Caco-2 (cell line): ENCODE data around the gene APOM. TPM values are rescaled to one million over a fixed set of nuclear protein-coding genes. Genes with fewer than 3 reads are reported as not detected.

Source experiments
- BruUV-seq: library from RNA; stranded (reverse); fragments of 400-500 nt; replicated peaks from 2 replicates; lab custom pipeline; 2021; lab: Mats Ljungman, UMichigan
- CTCF ChIA-PET: fragments of 300-600 bp; sonication (Branson Sonifier 250); formaldehyde crosslinking; loops from one replicate; lab custom pipeline; 2022; ENCODE audit warnings: antibody characterized with exemption; lab: Charles Lee
- POLR2A ChIA-PET: fragments of 300-600 bp; sonication (Branson Sonifier 250); formaldehyde crosslinking; loops from one replicate; lab custom pipeline; 2022; ENCODE audit warnings: antibody characterized with exemption; lab: Charles Lee
- DNase-seq, 2 experiments: peaks; one replicate each; pipeline versions ENCODE4 v3.0.0 to v3.0.0-alpha.2; 2020 to 2022
- H3K27me3 ChIP-seq: replicated peaks from 2 replicates; pipeline ENCODE4 v1.6.0; 2011; ENCODE audit warnings: low read length; ENCODE audit not compliant: control insufficient read depth, insufficient read depth
- H3K36me3 ChIP-seq: 2 replicates; pipeline ENCODE4 v1.5.1; 2011; ENCODE audit warnings: low read length; ENCODE audit not compliant: control insufficient read depth, insufficient read depth
- H3K4me1 ChIP-seq: fragments of 250-450 bp; sonication (Bioruptor Pico); 2 replicates; pipeline ENCODE4 v1.5.1; 2020; ENCODE audit warnings: mild to moderate bottlenecking
- H3K4me3 ChIP-seq: 2 replicates; pipeline ENCODE4 v1.5.1; 2011; ENCODE audit warnings: low read depth, mild to moderate bottlenecking, control low read depth, low read length
- H3K9me3 ChIP-seq: fragments of 250-450 bp; sonication (Bioruptor Pico); 2 replicates; pipeline ENCODE4 v1.5.1; 2020; ENCODE audit warnings: mild to moderate bottlenecking, moderate library complexity
- H3K27ac Mint-ChIP-seq: one replicate; pipeline ENCODE4 v1.8.0; 2022; ENCODE audit warnings: mixed read lengths; ENCODE audit not compliant: unreplicated experiment
- H3K27me3 Mint-ChIP-seq: one replicate; pipeline ENCODE4 v1.8.0; 2022; ENCODE audit warnings: mixed read lengths; ENCODE audit not compliant: insufficient read depth, unreplicated experiment
- H3K36me3 Mint-ChIP-seq: one replicate; pipeline ENCODE4 v1.8.0; 2022; ENCODE audit warnings: mild to moderate bottlenecking, mixed read lengths; ENCODE audit not compliant: insufficient read depth, unreplicated experiment
- H3K4me1 Mint-ChIP-seq: one replicate; pipeline ENCODE4 v1.8.0; 2022; ENCODE audit warnings: low read depth, mixed read lengths; ENCODE audit not compliant: unreplicated experiment
- H3K4me3 Mint-ChIP-seq: one replicate; pipeline ENCODE4 v1.8.0; 2022; ENCODE audit warnings: mild to moderate bottlenecking, moderate library complexity, mixed read lengths; ENCODE audit not compliant: unreplicated experiment
- H3K9me3 Mint-ChIP-seq: one replicate; pipeline ENCODE4 v1.8.0; 2022; ENCODE audit warnings: mixed read lengths; ENCODE audit not compliant: unreplicated experiment
- intact Hi-C: fragments of 100-400 bp; cut with micrococcal nuclease; formaldehyde crosslinking; loops from one replicate; pipeline ENCODE4 v1.10.0; 2022; ENCODE audit not compliant: unreplicated experiment
- total RNA-seq: library from RNA; stranded (reverse); gene quantifications from 2 replicates; pipeline ENCODE4 v1.2.3, GENCODE V29; 2022
- TF ChIP-seq, protein P1 (sequence below), 2 experiments: fragments of 200-600 bp in 1 of 2; IDR thresholded peaks; 1 replicate in 1 of 2; 2 replicates in 1 of 2; pipeline versions ENCODE4 v1.5.1 to v1.8.0; 2011 to 2022; ENCODE audit warnings: antibody characterized with exemption in 1 of 2, control low read depth in 1 of 2, inconsistent platforms in 1 of 2, low read depth in 1 of 2, low read length in 1 of 2, mild to moderate bottlenecking in 1 of 2, moderate library complexity in 1 of 2; ENCODE audit not compliant: insufficient read depth in 1 of 2, severe bottlenecking in 1 of 2, unreplicated experiment in 1 of 2

Gene APOM
- total RNA-seq, 1 experiment from 2014 or later: 15.8 TPM

DNA sequence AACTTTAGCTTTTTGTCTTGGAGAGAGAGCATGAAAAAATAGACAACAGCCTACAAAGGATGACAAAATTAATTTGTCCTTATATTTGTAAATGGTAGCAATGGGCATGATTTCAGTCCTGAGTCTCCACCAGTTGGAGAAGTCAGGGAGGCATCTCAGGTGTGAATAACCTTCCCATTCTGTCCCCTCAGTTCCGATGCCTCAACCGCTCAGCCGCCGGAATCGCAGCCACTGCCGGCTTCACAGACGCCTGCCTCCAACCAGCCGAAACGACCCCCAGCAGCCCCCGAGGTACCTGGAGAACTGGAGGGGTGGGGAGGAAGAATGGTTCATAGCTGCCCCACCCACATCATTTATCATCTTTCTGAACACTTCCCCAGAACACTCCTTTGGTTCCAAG lies 31.6 kb upstream of the APOM start:
- Mint-ChIP-seq H3K4me1 (peaks cover 12% of the 10 kb centered on the region), H3K27me3 (no peaks in the 10 kb centered on the region), H3K36me3 (peaks cover 81% of the 10 kb centered on the region), H3K27ac (no peak overlapping the region), H3K4me3 (no peak overlapping the region), H3K9me3 (no peaks in the 10 kb centered on the region)
- no TSS peak for BruUV-seq
- intact Hi-C loops: no loop called here
- ChIA-PET POLR2A (no interaction called here), CTCF (no interaction called here)
- Histone ChIP-seq H3K4me1 (peaks cover 9% of the 10 kb centered on the region), H3K27me3 (no peaks in the 10 kb centered on the region), H3K9me3 (no peaks in the 10 kb centered on the region), H3K36me3 (peaks cover 25% of the 10 kb centered on the region), H3K4me3 (no peak overlapping the region)
- TF ChIP-seq, protein P1, sequence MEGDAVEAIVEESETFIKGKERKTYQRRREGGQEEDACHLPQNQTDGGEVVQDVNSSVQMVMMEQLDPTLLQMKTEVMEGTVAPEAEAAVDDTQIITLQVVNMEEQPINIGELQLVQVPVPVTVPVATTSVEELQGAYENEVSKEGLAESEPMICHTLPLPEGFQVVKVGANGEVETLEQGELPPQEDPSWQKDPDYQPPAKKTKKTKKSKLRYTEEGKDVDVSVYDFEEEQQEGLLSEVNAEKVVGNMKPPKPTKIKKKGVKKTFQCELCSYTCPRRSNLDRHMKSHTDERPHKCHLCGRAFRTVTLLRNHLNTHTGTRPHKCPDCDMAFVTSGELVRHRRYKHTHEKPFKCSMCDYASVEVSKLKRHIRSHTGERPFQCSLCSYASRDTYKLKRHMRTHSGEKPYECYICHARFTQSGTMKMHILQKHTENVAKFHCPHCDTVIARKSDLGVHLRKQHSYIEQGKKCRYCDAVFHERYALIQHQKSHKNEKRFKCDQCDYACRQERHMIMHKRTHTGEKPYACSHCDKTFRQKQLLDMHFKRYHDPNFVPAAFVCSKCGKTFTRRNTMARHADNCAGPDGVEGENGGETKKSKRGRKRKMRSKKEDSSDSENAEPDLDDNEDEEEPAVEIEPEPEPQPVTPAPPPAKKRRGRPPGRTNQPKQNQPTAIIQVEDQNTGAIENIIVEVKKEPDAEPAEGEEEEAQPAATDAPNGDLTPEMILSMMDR (IDR thresholded peaks at IDR 0.05; ENCODE audit: insufficient read depth in 1 of 2, low read depth in 1 of 2, low read length in 1 of 2, severe bottlenecking in 1 of 2, unreplicated experiment in 1 of 2): no peak
- no peak for DNase-seq

DNA sequence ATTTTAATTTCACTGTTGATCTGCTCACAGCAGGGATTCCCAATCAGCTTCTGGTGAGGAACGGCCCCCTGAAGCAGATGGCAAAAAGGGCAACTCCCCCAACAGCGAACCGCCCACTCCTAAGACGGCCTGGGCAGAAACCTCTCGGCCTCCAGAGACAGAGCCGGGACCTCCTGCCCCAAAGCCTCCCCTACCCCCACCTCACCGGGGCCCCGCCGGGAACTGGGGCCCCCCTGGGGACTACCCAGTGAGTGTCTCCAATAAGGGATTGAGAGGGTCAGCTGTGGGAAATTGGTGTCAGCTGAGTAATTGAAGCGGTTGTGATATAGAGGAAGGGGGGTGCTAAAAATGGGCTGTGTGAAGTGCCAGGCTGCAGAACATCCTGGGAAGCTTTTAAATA lies 28.7 kb upstream of the APOM start:
- Mint-ChIP-seq H3K9me3 (no peaks in the 10 kb centered on the region), H3K27me3 (no peaks in the 10 kb centered on the region), H3K4me1 (peaks cover 8% of the 10 kb centered on the region), H3K4me3 (no peak overlapping the region), H3K36me3 (peaks cover 90% of the 10 kb centered on the region), H3K27ac (no peak overlapping the region)
- CTCF ChIA-PET: interaction anchor here (0.6 kb wide), 1 partner anchor 908 kb away, joined by 3 read pairs; no protein-coding TSS in a partner anchor
- no TSS peak for BruUV-seq
- POLR2A ChIA-PET: no interaction called here
- H3K4me3 ChIP-seq: no peak overlapping the region
- peaks cover 9% of the 10 kb centered on the region for H3K4me1 ChIP-seq
- H3K27me3 ChIP-seq: no peaks in the 10 kb centered on the region
- H3K9me3 ChIP-seq: no peaks in the 10 kb centered on the region
- intact Hi-C loops: no loop called here
- TF ChIP-seq, protein P1 (IDR thresholded peaks at IDR 0.05; ENCODE audit: insufficient read depth in 1 of 2, low read depth in 1 of 2, low read length in 1 of 2, severe bottlenecking in 1 of 2, unreplicated experiment in 1 of 2): no peak
- DNase-seq: no peak
- H3K36me3 ChIP-seq: peaks cover 25% of the 10 kb centered on the region

DNA sequence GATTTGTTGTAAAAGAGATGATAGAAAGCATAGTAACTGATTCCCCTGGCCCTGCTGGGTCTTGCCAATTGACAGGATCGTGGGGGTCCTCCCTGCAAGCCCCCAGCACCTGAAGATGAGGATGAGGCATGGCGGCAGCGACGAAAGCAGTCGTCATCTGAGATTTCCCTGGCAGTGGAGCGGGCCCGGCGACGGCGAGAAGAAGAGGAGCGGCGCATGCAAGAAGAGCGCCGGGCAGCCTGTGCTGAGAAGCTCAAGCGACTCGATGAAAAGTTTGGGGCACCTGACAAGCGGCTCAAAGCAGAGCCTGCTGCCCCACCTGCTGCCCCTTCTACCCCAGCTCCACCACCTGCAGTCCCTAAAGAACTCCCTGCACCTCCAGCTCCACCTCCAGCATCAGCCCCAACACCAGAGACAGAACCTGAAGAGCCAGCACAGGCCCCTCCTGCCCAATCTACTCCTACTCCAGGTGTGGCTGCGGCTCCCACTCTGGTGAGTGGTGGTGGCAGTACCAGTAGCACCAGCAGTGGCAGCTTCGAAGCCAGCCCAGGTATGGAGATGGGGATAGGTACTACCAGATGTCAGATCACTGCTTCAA lies 27.9 kb upstream of the APOM start:
- Mint-ChIP-seq H3K27me3 (no peaks in the 10 kb centered on the region), H3K36me3 (peaks cover 90% of the 10 kb centered on the region), H3K27ac (no peak overlapping the region), H3K4me1 (no peaks in the 10 kb centered on the region), H3K4me3 (no peak overlapping the region), H3K9me3 (no peaks in the 10 kb centered on the region)
- Histone ChIP-seq H3K4me3 (no peak overlapping the region), H3K9me3 (no peaks in the 10 kb centered on the region), H3K27me3 (no peaks in the 10 kb centered on the region), H3K4me1 (0 out of 2 replicates have a peak, but pooled peaks cover under 1% of the 10 kb centered on the region), H3K36me3 (peaks cover 25% of the 10 kb centered on the region)
- no peak for DNase-seq
- BruUV-seq: no TSS peak
- intact Hi-C loops: no loop called here
- POLR2A ChIA-PET: no interaction called here
- TF ChIP-seq, protein P1 (IDR thresholded peaks at IDR 0.05; ENCODE audit: insufficient read depth in 1 of 2, low read depth in 1 of 2, low read length in 1 of 2, severe bottlenecking in 1 of 2, unreplicated experiment in 1 of 2): no peak
- CTCF ChIA-PET: interaction anchor here (0.6 kb wide), 1 partner anchor 255 kb away, joined by 3 read pairs; no protein-coding TSS in a partner anchor
